WI38 (cell line): ENCODE measurements around the gene PRKAR1B.

Source experiments
- H3K4me3 ChIP-seq: 2 replicates; pipeline ENCODE4 v1.5.1; 2011; ENCODE audit warnings: low read depth, mild to moderate bottlenecking, control low read depth, low read length
- CTCF ChIP-seq: IDR thresholded peaks from 2 replicates; pipeline ENCODE4 v1.5.1; 2012; ENCODE audit warnings: low read depth, mild to moderate bottlenecking, control low read depth, low read length

The PRKAR1B gene

GRCh38 chr7:566100-566499 lies 161.0 kb downstream of the PRKAR1B start:
- no peak overlapping the region for H3K4me3 ChIP-seq
- TF ChIP-seq CTCF, result no peak

- H3K4me3 ChIP-seq, result no peak overlapping the region
- no peak for TF ChIP-seq CTCF
Measured at GRCh38 chr7:564176-564865, 162.8 kb downstream of the PRKAR1B start.

DNA sequence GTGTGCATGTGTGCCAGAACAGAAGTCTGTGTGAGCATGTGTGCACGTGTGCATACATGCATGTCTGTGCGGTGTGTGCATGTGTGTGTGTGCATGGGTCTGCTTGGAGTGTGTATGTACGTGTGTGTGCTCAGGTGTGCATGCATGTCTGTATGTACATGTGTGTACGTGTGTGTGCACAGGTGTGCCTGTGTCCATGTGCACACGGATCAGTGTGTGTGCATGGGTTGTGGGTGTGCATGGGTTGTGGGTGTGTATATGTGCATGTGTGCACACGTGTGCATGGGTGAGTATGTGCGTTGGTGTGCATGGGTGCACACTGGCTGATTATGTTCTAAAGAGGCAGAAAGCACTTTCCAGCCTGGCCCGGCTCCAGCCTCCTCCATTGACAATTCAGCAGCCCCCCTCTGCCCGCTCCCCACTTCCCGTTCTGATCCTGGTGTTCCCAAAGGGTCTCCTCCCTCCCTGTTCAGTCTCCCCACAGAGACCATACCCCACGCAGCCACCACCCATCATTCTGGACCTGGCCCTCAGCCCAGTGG lies 163.4 kb downstream of the PRKAR1B start:
- no peak overlapping the region for H3K4me3 ChIP-seq
- no peak for TF ChIP-seq CTCF

GRCh38 chr7:562789-563628 lies 164.1 kb downstream of the PRKAR1B start:
- no peak for TF ChIP-seq CTCF
- H3K4me3 ChIP-seq, result no peak overlapping the region

- no peak for TF ChIP-seq CTCF
- H3K4me3 ChIP-seq, result no peak overlapping the region
Measured at GRCh38 chr7:562374-562675, 164.8 kb downstream of the PRKAR1B start.

DNA sequence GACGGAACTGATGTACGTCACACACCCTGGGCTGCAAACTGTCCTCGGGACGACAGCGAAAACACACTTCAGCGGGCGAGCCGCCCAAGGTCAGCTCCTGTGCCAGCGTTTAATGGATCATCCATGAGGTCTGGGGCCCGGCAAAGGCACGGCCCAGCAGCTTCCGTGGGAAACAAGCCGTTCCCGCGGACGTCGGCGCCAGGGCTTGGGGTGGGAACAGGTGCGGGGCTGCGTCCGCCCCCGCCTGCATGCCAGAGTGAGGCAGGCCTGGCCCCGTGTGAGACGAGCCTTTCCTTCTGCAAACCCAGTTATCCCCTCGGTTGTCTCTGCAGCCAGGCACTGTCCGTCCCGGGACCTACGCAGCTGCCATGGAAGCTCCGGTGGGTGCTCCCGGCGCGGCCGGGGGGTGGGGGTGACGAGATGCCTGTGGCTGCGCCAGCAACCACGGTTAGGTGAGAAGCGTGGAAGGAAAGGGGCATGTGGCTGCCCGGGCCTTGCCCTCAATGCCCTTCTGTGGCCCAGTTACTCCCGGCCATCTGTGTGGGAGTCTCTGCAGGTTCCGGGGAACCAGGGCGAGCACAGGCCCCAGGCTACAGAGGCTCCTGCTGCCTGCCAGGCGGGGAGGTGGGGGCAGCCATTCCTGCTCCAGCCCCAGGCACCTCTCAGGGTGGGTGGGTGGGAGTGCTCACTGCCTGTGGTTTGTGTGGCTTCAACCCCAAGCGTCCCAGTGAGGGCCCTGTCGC lies 165.3 kb downstream of the PRKAR1B start:
- TF ChIP-seq CTCF, result no peak
- H3K4me3 ChIP-seq, result no peak overlapping the region
